HEK293 (cell line): Measurements from ENCODE around the gene MRC2.
A peak's percentile ranks its signal among the peaks of the same experiment; 100 is the strongest.

ENCODE experiments used
- CTCF ChIA-PET: fragments of 350-600 bp; formaldehyde crosslinking; extraction: SDS; loops from one replicate; lab custom pipeline; 2021; ENCODE audit warnings: antibody characterized with exemption; lab: Yijun Ruan, JAX
- POLR2A ChIA-PET: fragments of 300-600 bp; formaldehyde crosslinking; extraction: SDS; loops from one replicate; lab custom pipeline; 2020; ENCODE audit warnings: antibody characterized with exemption, inconsistent platforms; lab: Yijun Ruan, JAX
- H3K27ac ChIP-seq: fragments of 200-500 bp; sonication (Bioruptor generic); 2 replicates; pipeline ENCODE4 v1.5.1; 2014; ENCODE audit warnings: low read depth, low read length, control low read depth, inconsistent platforms; ENCODE audit errors: extremely low read depth
- H3K36me3 ChIP-seq, 2 experiments: fragments of 200-500 bp in 1 of 2; sonication (Bioruptor generic) in 1 of 2; 1 replicate in 1 of 2; 2 replicates in 1 of 2; pipeline ENCODE4 v1.5.1; 2014 to 2017; ENCODE audit warnings: inconsistent platforms in 2 of 2, low read length in 2 of 2; ENCODE audit not compliant: control insufficient read depth in 2 of 2, insufficient read depth in 1 of 2
- H3K4me1 ChIP-seq: fragments of 200-500 bp; sonication (Bioruptor generic); 2 replicates; pipeline ENCODE4 v1.5.1; 2014; ENCODE audit warnings: mild to moderate bottlenecking, low read length, inconsistent platforms; ENCODE audit not compliant: control insufficient read depth, insufficient read depth
- H3K4me3 ChIP-seq: 2 replicates; pipeline ENCODE4 v1.5.1; 2011; ENCODE audit warnings: low read depth, mild to moderate bottlenecking, control low read depth, low read length, moderate library complexity
- H3K9me3 ChIP-seq: fragments of 200-500 bp; sonication (Bioruptor generic); 2 replicates; pipeline ENCODE4 v1.5.1; 2014; ENCODE audit warnings: low read depth, low read length, inconsistent platforms; ENCODE audit not compliant: control insufficient read depth, insufficient read depth
- BCL11B ChIP-seq: fragments of 450-650 bp; formaldehyde crosslinking; IDR thresholded peaks from 2 replicates; pipeline ENCODE4 v1.5.1; 2016; ENCODE audit warnings: low read depth, missing biosample characterization, missing genetic modification characterization
- CTCF ChIP-seq: fragments of 450-650 bp; formaldehyde crosslinking; IDR thresholded peaks from 2 replicates; pipeline ENCODE4 v1.5.1; 2016; ENCODE audit warnings: missing biosample characterization, missing genetic modification characterization
- GLIS2 ChIP-seq: fragments of 450-650 bp; formaldehyde crosslinking; IDR thresholded peaks from 2 replicates; pipeline ENCODE4 v1.5.1; 2016; ENCODE audit warnings: missing biosample characterization, missing genetic modification characterization
- MZF1 ChIP-seq: fragments of 450-650 bp; formaldehyde crosslinking; IDR thresholded peaks from 2 replicates; pipeline ENCODE4 v1.5.1; 2017; ENCODE audit warnings: missing biosample characterization, missing genetic modification characterization, borderline replicate concordance
- SP2 ChIP-seq: fragments of 450-650 bp; formaldehyde crosslinking; IDR thresholded peaks from 2 replicates; pipeline ENCODE4 v1.5.1; 2016; ENCODE audit warnings: missing biosample characterization, missing genetic modification characterization
- ZBTB26 ChIP-seq: fragments of 450-650 bp; formaldehyde crosslinking; optimal IDR thresholded peaks from 2 replicates; pipeline ENCODE3; 2016; ENCODE audit warnings: missing biosample characterization, mild to moderate bottlenecking, missing genetic modification characterization
- ZBTB44 ChIP-seq: fragments of 450-650 bp; IDR thresholded peaks from 2 replicates; pipeline ENCODE4 v1.5.1; 2018; ENCODE audit warnings: missing biosample characterization, mild to moderate bottlenecking, missing genetic modification characterization
- ZEB2 ChIP-seq: fragments of 450-650 bp; formaldehyde crosslinking; IDR thresholded peaks from 2 replicates; pipeline ENCODE4 v1.5.1; 2016; ENCODE audit warnings: missing biosample characterization, missing genetic modification characterization
- ZNF112 ChIP-seq: fragments of 450-650 bp; formaldehyde crosslinking; IDR thresholded peaks from 2 replicates; pipeline ENCODE4 v1.5.0; 2017; ENCODE audit warnings: missing biosample characterization, missing genetic modification characterization
- ZNF121 ChIP-seq: fragments of 450-650 bp; formaldehyde crosslinking; IDR thresholded peaks from 2 replicates; pipeline ENCODE4 v1.5.1; 2016; ENCODE audit warnings: missing biosample characterization, missing genetic modification characterization
- ZNF155 ChIP-seq: fragments of 450-650 bp; formaldehyde crosslinking; IDR thresholded peaks from 2 replicates; pipeline ENCODE4 v1.5.1; 2016; ENCODE audit warnings: missing biosample characterization, missing genetic modification characterization
- ZNF169 ChIP-seq: fragments of 450-650 bp; formaldehyde crosslinking; IDR thresholded peaks from 2 replicates; pipeline ENCODE4 v1.5.1; 2016; ENCODE audit warnings: missing biosample characterization, missing genetic modification characterization
- ZNF223 ChIP-seq: fragments of 450-650 bp; formaldehyde crosslinking; IDR thresholded peaks from 2 replicates; pipeline ENCODE4 v1.5.1; 2016; ENCODE audit warnings: missing biosample characterization, missing genetic modification characterization
- ZNF248 ChIP-seq: fragments of 450-650 bp; formaldehyde crosslinking; IDR thresholded peaks from 2 replicates; pipeline ENCODE4 v1.5.1; 2017; ENCODE audit warnings: missing biosample characterization, missing genetic modification characterization
- ZNF335 ChIP-seq: fragments of 450-650 bp; formaldehyde crosslinking; conservative IDR thresholded peaks from 2 replicates; pipeline ENCODE4 v1.5.1; 2016; ENCODE audit warnings: missing biosample characterization, missing genetic modification characterization
- ZNF433 ChIP-seq: fragments of 450-650 bp; formaldehyde crosslinking; IDR thresholded peaks from 2 replicates; pipeline ENCODE4 v1.5.1; 2016; ENCODE audit warnings: missing biosample characterization, missing genetic modification characterization, low read depth
- ZNF473 ChIP-seq: fragments of 450-650 bp; formaldehyde crosslinking; IDR thresholded peaks from 2 replicates; pipeline ENCODE4 v1.5.1; 2017; ENCODE audit warnings: missing biosample characterization, missing genetic modification characterization
- ZNF548 ChIP-seq: fragments of 450-650 bp; formaldehyde crosslinking; IDR thresholded peaks from 2 replicates; pipeline ENCODE4 v1.5.1; 2016; ENCODE audit warnings: missing biosample characterization, missing genetic modification characterization
- ZNF560 ChIP-seq: fragments of 450-650 bp; formaldehyde crosslinking; IDR thresholded peaks from 2 replicates; pipeline ENCODE4 v1.5.1; 2017; ENCODE audit warnings: missing biosample characterization, missing genetic modification characterization, borderline replicate concordance
- ZNF580 ChIP-seq: fragments of 450-650 bp; formaldehyde crosslinking; IDR thresholded peaks from 2 replicates; pipeline ENCODE4 v1.5.1; 2016; ENCODE audit warnings: missing biosample characterization, missing genetic modification characterization
- ZNF610 ChIP-seq: fragments of 450-650 bp; formaldehyde crosslinking; IDR thresholded peaks from 2 replicates; pipeline ENCODE4 v1.5.1; 2016; ENCODE audit warnings: missing biosample characterization, missing genetic modification characterization, borderline replicate concordance
- ZXDB ChIP-seq: fragments of 450-650 bp; formaldehyde crosslinking; IDR thresholded peaks from 2 replicates; pipeline ENCODE4 v1.5.1; 2016; ENCODE audit warnings: missing biosample characterization, missing genetic modification characterization

MRC2 gene

GRCh38 chr17:62681061-62681938 is 53.8 kb downstream of the MRC2 start (continued):
- TF ChIP-seq GLIS2 (tag by site-specific recombination): no peak
- TF ChIP-seq ZNF473 (tag by site-specific recombination): no peak
- no peak for TF ChIP-seq ZNF335 (tag by site-specific recombination)
- no peak for TF ChIP-seq ZEB2 (tag by site-specific recombination)
- TF ChIP-seq, all 188 proteins: peak for 0

- Histone ChIP-seq H3K9me3 (no peaks in the 10 kb centered on the region), H3K27ac (no peak overlapping the region), H3K36me3 (peaks cover 0 to 68% of the 10 kb centered on the region in 2 experiments; a peak in 2 of 3 replicates), H3K4me1 (no peaks in the 10 kb centered on the region), H3K4me3 (no peak overlapping the region)
- CTCF ChIA-PET: no interaction called here
- POLR2A ChIA-PET: interaction anchor here (0.6 kb wide), 1 partner anchor 90 kb away, joined by 3 read pairs; no protein-coding TSS in a partner anchor
- TF ChIP-seq ZNF433 (tag by site-specific recombination) (no peak), BCL11B (no peak), ZNF580 (tag by site-specific recombination) (no peak), ZNF248 (tag by site-specific recombination) (no peak), ZNF548 (no peak), ZNF610 (tag by site-specific recombination) (no peak), ZXDB (tag by site-specific recombination) (no peak), ZBTB26 (tag by site-specific recombination) (no peak), ZNF223 (tag by site-specific recombination) (no peak), ZNF112 (tag by site-specific recombination) (no peak), SP2 (no peak), CTCF (tag by site-specific recombination) (no peak), ZNF155 (tag by site-specific recombination) (no peak), ZNF169 (tag by site-specific recombination) (no peak), ZBTB44 (no peak)
Observed at GRCh38 chr17:62681939-62682381, 54.5 kb downstream of the MRC2 start.

GRCh38 chr17:62684179-62684578 is 56.7 kb downstream of the MRC2 start:
- ChIA-PET POLR2A (no interaction called here), CTCF (no interaction called here)
- H3K36me3 ChIP-seq: peaks cover 0 to 64% of the 10 kb centered on the region in 2 experiments; a peak in 2 of 3 replicates
- no peak overlapping the region for H3K27ac ChIP-seq
- TF ChIP-seq ZNF121 (tag by site-specific recombination): peak; percentile 65; the same call in 1 of the 2 replicates
- no peak for TF ChIP-seq ZNF248 (tag by site-specific recombination)
- TF ChIP-seq ZNF560: no peak
- TF ChIP-seq MZF1 (tag by site-specific recombination): no peak
- H3K4me1 ChIP-seq: no peaks in the 10 kb centered on the region
- no peak overlapping the region for H3K4me3 ChIP-seq
- H3K9me3 ChIP-seq: no peaks in the 10 kb centered on the region
